GM12865 (cell line): ENCODE results near the gene SMARCD3.

Experiments
- DNase-seq: peaks from one replicate; pipeline ENCODE4 v3.0.0; 2010; ENCODE audit warnings: low read depth
- H3K4me3 ChIP-seq: 2 replicates; pipeline ENCODE4 v1.5.1; 2011; ENCODE audit warnings: mild to moderate bottlenecking, low read depth, low read length, control low read depth
- CTCF ChIP-seq: IDR thresholded peaks from 2 replicates; pipeline ENCODE4 v1.5.1; 2011; ENCODE audit warnings: low read length, control low read depth, low read depth, inconsistent platforms; ENCODE audit not compliant: insufficient read depth; ENCODE audit errors: missing control alignments

SMARCD3 gene

GRCh38 chr7:151235091-151235787 is 13.3 kb downstream of the SMARCD3 start:
- no peak for DNase-seq
- TF ChIP-seq CTCF: no peak
- H3K4me3 ChIP-seq: no peak overlapping the region

- no peak for TF ChIP-seq CTCF
- peak overlapping the region; percentile 86 for H3K4me3 ChIP-seq
- DNase-seq: no peak
Measured at GRCh38 chr7:151233804-151234203, 14.7 kb downstream of the SMARCD3 start.

GRCh38 chr7:151232917-151233701 is 15.4 kb downstream of the SMARCD3 start:
- TF ChIP-seq CTCF: no peak
- peak; percentile 67 for DNase-seq
- H3K4me3 ChIP-seq: peak overlapping the region; percentile 86

- H3K4me3 ChIP-seq: peak within 1 kb of the TSS; percentile 86
- peak; percentile 92 for DNase-seq
- TF ChIP-seq CTCF: no peak
Measured at GRCh38 chr7:151232091-151232916, 16.2 kb downstream of the SMARCD3 start, which contains the start of gene CHPF2. Gene CHPF2, plus strand, starts transcription at chr7:151232483. Its CDS starts 1,529 bp downstream, at chr7:151234012.

GRCh38 chr7:151231080-151231479 is 17.4 kb downstream of the SMARCD3 start:
- no peak for TF ChIP-seq CTCF
- no peak overlapping the region for H3K4me3 ChIP-seq
- DNase-seq: no peak

GRCh38 chr7:151229249-151229648 is 19.2 kb downstream of the SMARCD3 start:
- TF ChIP-seq CTCF: no peak
- no peak overlapping the region for H3K4me3 ChIP-seq
- no peak for DNase-seq
